Natural killer cell (primary cell): ENCODE results near the gene CTNNA3. TPM values are rescaled to one million over a fixed set of nuclear protein-coding genes. Genes with fewer than 3 reads are reported as not detected.

Experiments used
- ATAC-seq, 3 donors: fragments of 150-1000 bp in 2 of 3; fragments of 200-7000 bp in 1 of 3; cut with Tn5 transposase; 1 replicate in 1 of 3; 2 replicates in 2 of 3; pipeline ENCODE4 v1.10.0; 2021; ENCODE audit warnings: mild to moderate bottlenecking in 2 of 3, moderate library complexity in 2 of 3
- DNase-seq, 2 donors: peaks; one replicate each; pipeline versions ENCODE4 v3.0.0 to v3.0.0-alpha.2; 2013 to 2021; ENCODE audit warnings: mixed read lengths in 1 of 2
- H3K27ac ChIP-seq: one replicate; pipeline ENCODE4 v1.5.1; 2013; ENCODE audit warnings: mild to moderate bottlenecking, low read length
- H3K27me3 ChIP-seq: one replicate; pipeline ENCODE4 v1.6.1; 2013; ENCODE audit warnings: low read length; ENCODE audit not compliant: control insufficient read depth, insufficient read depth
- H3K36me3 ChIP-seq: one replicate; pipeline ENCODE4 v1.6.1; 2013; ENCODE audit warnings: low read length; ENCODE audit not compliant: control insufficient read depth, insufficient read depth
- H3K4me1 ChIP-seq: one replicate; pipeline ENCODE4 v1.6.1; 2013; ENCODE audit warnings: low read length; ENCODE audit not compliant: control insufficient read depth, insufficient read depth
- H3K4me3 ChIP-seq: one replicate; pipeline ENCODE4 v1.5.1; 2013; ENCODE audit warnings: low read length
- H3K9me3 ChIP-seq: one replicate; pipeline ENCODE4 v1.6.1; 2013; ENCODE audit warnings: low read length; ENCODE audit not compliant: control insufficient read depth, insufficient read depth
- H3K27ac Mint-ChIP-seq, 2 donors: one replicate each; pipeline ENCODE4 v1.8.0; 2022; ENCODE audit warnings: mild to moderate bottlenecking in 2 of 2, mixed read lengths in 2 of 2, moderate library complexity in 1 of 2
- H3K27me3 Mint-ChIP-seq, 2 donors: one replicate each; pipeline ENCODE4 v1.8.0; 2022; ENCODE audit warnings: low read depth in 2 of 2, mixed read lengths in 2 of 2
- H3K36me3 Mint-ChIP-seq: one replicate; pipeline ENCODE4 v1.8.0; 2022; ENCODE audit warnings: mixed read lengths
- H3K4me1 Mint-ChIP-seq, 2 donors: one replicate each; pipeline ENCODE4 v1.8.0; 2022; ENCODE audit warnings: mixed read lengths in 2 of 2
- H3K4me3 Mint-ChIP-seq: one replicate; pipeline ENCODE4 v1.8.0; 2022; ENCODE audit warnings: mild to moderate bottlenecking, moderate library complexity, mixed read lengths
- H3K9me3 Mint-ChIP-seq, 2 donors: one replicate each; pipeline ENCODE4 v1.8.0; 2022; ENCODE audit warnings: mixed read lengths in 2 of 2
- CTCF ChIP-seq: fragments of 200-600 bp; IDR thresholded peaks from one replicate; pipeline ENCODE4 v1.8.0; 2022; ENCODE audit warnings: antibody characterized with exemption
- WGBS: methylation state at CpG from one replicate; pipeline ENCODE4 v1.1.7; 2013; ENCODE audit warnings: missing lambda C conversion rate; ENCODE audit not compliant: insufficient coverage; 5-methylcytosine and 5-hydroxymethylcytosine counted together
- intact Hi-C: fragments of 100-400 bp; cut with micrococcal nuclease; formaldehyde crosslinking; loops from one replicate; pipeline ENCODE4 v1.14.2; 2022
- total RNA-seq, 4 donors: library from RNA; stranded (reverse); fragments of 120-200 nt in 1 of 4; gene quantifications; one replicate each; pipeline versions ENCODE4 v1.2.3 to v1.2.4, GENCODE V29; 2013 to 2022

The CTNNA3 gene
- total RNA-seq, 3 donors from 2014 or later (not counting 1 experiment from before 2014, with no cell fraction given) = not detected

- WGBS = 44% methylated on average over 5 of the region's 6 CpGs
- TF ChIP-seq CTCF = no peak
- H3K4me3 Mint-ChIP-seq = no peak overlapping the region
Measured at GRCh38 chr10:66982792-66983474, 713.1 kb downstream of the CTNNA3 start.

GRCh38 chr10:66982053-66982420, 714.0 kb downstream of the CTNNA3 start:
- Histone ChIP-seq H3K4me1 (no peaks in the 10 kb centered on the region), H3K9me3 (no peaks in the 10 kb centered on the region), H3K27me3 (no peaks in the 10 kb centered on the region), H3K4me3 (no peak overlapping the region), H3K27ac (no peak overlapping the region), H3K36me3 (no peaks in the 10 kb centered on the region)
- no CpG with 5 or more reads among the region's 1 CpG for WGBS
- DNase-seq = no peak
- Mint-ChIP-seq H3K9me3 (peaks cover 12 to 16% of the 10 kb centered on the region in 2 donors), H3K4me1 (no peaks in the 10 kb centered on the region), H3K27ac (no peak overlapping the region), H3K27me3 (no peaks in the 10 kb centered on the region), H3K36me3 (peaks cover 5% of the 10 kb centered on the region), H3K4me3 (no peak overlapping the region)
- TF ChIP-seq CTCF = no peak
- no peak for ATAC-seq
- intact Hi-C loops = no loop called here

More at GRCh38 chr10:66982792-66983474, 713.1 kb downstream of the CTNNA3 start:
- Mint-ChIP-seq H3K27ac (no peak overlapping the region), H3K4me1 (no peaks in the 10 kb centered on the region), H3K27me3 (no peaks in the 10 kb centered on the region), H3K36me3 (peaks cover 5% of the 10 kb centered on the region), H3K9me3 (peaks cover 13 to 17% of the 10 kb centered on the region in 2 donors)
- ATAC-seq = no peak
- H3K36me3 ChIP-seq = no peaks in the 10 kb centered on the region
- H3K4me3 ChIP-seq = no peak overlapping the region
- DNase-seq = no peak
- no peaks in the 10 kb centered on the region for H3K9me3 ChIP-seq
- no peaks in the 10 kb centered on the region for H3K4me1 ChIP-seq
- intact Hi-C loops = no loop called here
- H3K27ac ChIP-seq = no peak overlapping the region
- no peaks in the 10 kb centered on the region for H3K27me3 ChIP-seq

GRCh38 chr10:66981361-66982052, 714.5 kb downstream of the CTNNA3 start:
- WGBS = 79% methylated on average over 3 of the region's 3 CpGs
- H3K4me3 Mint-ChIP-seq = no peak overlapping the region
- ATAC-seq = no peak
- no peak for TF ChIP-seq CTCF
- no peaks in the 10 kb centered on the region for H3K9me3 ChIP-seq
- H3K27ac ChIP-seq = no peak overlapping the region
- intact Hi-C loops = no loop called here
- no peaks in the 10 kb centered on the region for H3K27me3 ChIP-seq
- H3K4me3 ChIP-seq = no peak overlapping the region
- H3K27ac Mint-ChIP-seq = no peak overlapping the region
- H3K27me3 Mint-ChIP-seq = no peaks in the 10 kb centered on the region
- no peaks in the 10 kb centered on the region for H3K4me1 ChIP-seq
- no peak for DNase-seq
- H3K9me3 Mint-ChIP-seq = peaks cover 12 to 13% of the 10 kb centered on the region in 2 donors
- peaks cover 5% of the 10 kb centered on the region for H3K36me3 Mint-ChIP-seq
- no peaks in the 10 kb centered on the region for H3K4me1 Mint-ChIP-seq
- no peaks in the 10 kb centered on the region for H3K36me3 ChIP-seq
